GM12891 (cell line): ENCODE data around the gene MRI1.
"Not testable (repeated sequence)": the region's sequence is repeated elsewhere in the genome, so short reads cannot be mapped to it uniquely, and the experiment has no call there.

Experiments used
- POLR2A ChIP-seq: IDR thresholded peaks from 2 replicates; pipeline ENCODE4 v1.6.1; 2011; ENCODE audit warnings: low read depth, low read length, control low read depth
- POLR2AphosphoS5 ChIP-seq: IDR thresholded peaks from 2 replicates; pipeline ENCODE4 v1.6.1; 2011; ENCODE audit warnings: low read depth, low read length, control low read depth
- SPI1 ChIP-seq: IDR thresholded peaks from 2 replicates; pipeline ENCODE4 v1.6.1; 2011; ENCODE audit warnings: low read depth, low read length, control low read depth
- TAF1 ChIP-seq: IDR thresholded peaks from 2 replicates; pipeline ENCODE4 v1.6.1; 2011; ENCODE audit warnings: low read depth, low read length, control low read depth

DNA sequence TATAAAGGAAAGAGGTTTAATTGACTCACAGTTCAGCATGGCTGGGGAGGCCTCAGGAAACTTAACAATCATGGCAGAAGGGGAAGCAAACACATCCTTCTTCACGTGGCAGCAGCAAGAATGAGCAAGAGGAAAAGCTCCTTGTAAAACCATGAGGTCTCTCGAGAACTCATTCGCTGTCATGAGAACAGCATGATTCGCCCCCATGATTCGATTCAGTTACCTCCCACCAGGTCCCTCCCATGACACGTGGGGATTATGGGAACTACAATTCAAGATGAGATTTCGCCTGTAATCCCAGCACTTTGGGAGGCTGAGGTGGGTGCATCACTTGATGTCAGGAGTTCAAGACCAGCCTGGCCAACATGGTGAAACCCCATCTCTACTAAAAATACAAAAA lies 10.7 kb upstream of the MRI1 start:
- not testable (repeated sequence) for TF ChIP-seq POLR2AphosphoS5, POLR2A, SPI1, TAF1
